Measurements from ENCODE around the gene LMTK2. TPM values are rescaled to one million over a fixed set of nuclear protein-coding genes. Genes with fewer than 3 reads are reported as not detected.
A peak's percentile ranks its signal among the peaks of the same experiment; 100 is the strongest.

The LMTK2 gene
- total and polyA plus RNA-seq, 2 donors (not counting 1 experiment from before 2014, with no cell fraction given), result 4.9 to 13.1 TPM

DNA sequence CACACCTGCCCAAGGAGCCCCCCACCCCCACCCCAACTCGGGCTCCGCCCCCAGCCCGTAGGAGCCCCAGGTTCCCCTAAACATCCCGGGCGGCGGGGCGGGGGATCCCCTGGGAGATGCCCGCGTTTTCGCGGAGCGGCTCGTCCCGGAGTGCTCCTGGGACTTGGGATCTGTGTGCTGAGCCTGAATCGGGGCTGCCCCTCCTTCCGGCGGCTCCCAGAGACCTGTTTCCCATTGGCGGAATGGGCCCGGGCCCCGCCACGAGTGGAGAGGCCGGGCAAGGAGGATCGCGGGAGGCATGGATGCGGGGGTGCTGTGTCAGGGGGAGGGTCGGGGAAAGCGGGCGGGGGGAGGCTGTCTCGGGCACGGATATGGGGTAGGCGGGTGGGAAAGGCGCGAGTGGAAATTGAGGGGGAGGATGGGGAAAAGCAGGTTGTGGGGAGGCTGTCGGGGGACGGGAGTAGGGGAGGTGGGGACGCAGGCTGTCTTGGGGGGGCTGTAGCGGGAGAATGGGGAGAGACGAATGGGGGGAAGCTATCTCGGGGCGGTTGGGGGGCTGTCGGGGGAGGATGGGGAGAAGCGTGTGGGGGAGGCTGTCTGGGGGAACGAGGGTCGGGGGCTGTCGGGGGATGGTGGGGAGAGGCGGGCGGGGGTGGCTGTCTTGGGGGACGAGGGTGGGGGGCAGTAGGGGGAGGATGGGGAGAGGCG, 104.0 kb downstream of the LMTK2 start:
- H3K27ac Mint-ChIP-seq, result no peak overlapping the region
- TF ChIP-seq EZH2 (IDR thresholded peaks at IDR 0.05; ENCODE audit: borderline replicate concordance, insufficient read depth, low read depth, low read length, poor library complexity, severe bottlenecking) (no peak), CTCF (IDR thresholded peaks at IDR 0.05) (no peak)
- peaks cover 0 to 29% (median 8%) of the 10 kb centered on the region in 4 experiments for H3K27me3 ChIP-seq (replicated peaks in 1 of 4; ENCODE audit: control extremely low read depth in 1 of 4, control insufficient read depth in 3 of 4, insufficient read depth in 4 of 4, low read length in 3 of 4)
- H3K4me2 ChIP-seq (replicated peaks; ENCODE audit: low read depth, low read length, poor library complexity, severe bottlenecking), result peak overlapping the region; percentile 61
- H3K9me3 ChIP-seq (ENCODE audit: control extremely low read depth in 1 of 3, control insufficient read depth in 2 of 3, insufficient read depth in 1 of 3, low read length in 2 of 3), result peaks cover 0 to 20% (median 0%) of the 10 kb centered on the region in 3 donors
- peaks cover 15% of the 10 kb centered on the region for H3K27me3 Mint-ChIP-seq
- H3K79me2 ChIP-seq (ENCODE audit: control insufficient read depth, insufficient read depth, low read length), result no peaks in the 10 kb centered on the region
- ATAC-seq (ENCODE audit: low read depth) (no peak), DNase-seq (no peak)
- peaks cover 3% of the 10 kb centered on the region for H4K20me1 ChIP-seq (ENCODE audit: control insufficient read depth, insufficient read depth, low read length, poor library complexity, severe bottlenecking)
- peak overlapping the region; percentile 60 for H3K4me3 Mint-ChIP-seq
- peak overlapping the region in 1 of 5 experiments; percentile 24 for H3K4me3 ChIP-seq (ENCODE audit: control extremely low read depth in 1 of 5, extremely low read depth in 1 of 5, insufficient read depth in 1 of 5, low read depth in 2 of 5, low read length in 4 of 5)
- peaks cover 12 to 14% of the 10 kb centered on the region in 2 donors for H3K4me1 ChIP-seq (ENCODE audit: control insufficient read depth in 2 of 2, insufficient read depth in 2 of 2, low read length in 2 of 2)
- no peaks in the 10 kb centered on the region for H3K9me3 Mint-ChIP-seq (ENCODE audit: insufficient read depth)
- H3K4me1 Mint-ChIP-seq, result peaks cover 15% of the 10 kb centered on the region
- ChIA-PET CTCF (no interaction called here), POLR2A (interaction anchor here (0.7 kb wide), 1 partner anchor 8 kb away, joined by 4 read pairs; no protein-coding TSS in a partner anchor)
- WGBS (ENCODE audit: insufficient coverage), result 10% methylated on average over 23 of the region's 49 CpGs
- no peak overlapping the region for H3K27ac ChIP-seq (ENCODE audit: low read length in 2 of 2)
- peaks cover 0 to 7% of the 10 kb centered on the region in 2 experiments for H3K36me3 ChIP-seq (replicated peaks in 1 of 2; ENCODE audit: control extremely low read depth in 1 of 2, control insufficient read depth in 1 of 2, extremely low read depth in 1 of 2, insufficient read depth in 2 of 2, low read length in 1 of 2)
- H2AFZ ChIP-seq (ENCODE audit: insufficient read depth, low read depth, low read length, poor library complexity, severe bottlenecking), result no peak overlapping the region
- intact Hi-C loops (cut with micrococcal nuclease), result no loop called here
- no peak overlapping the region for H3K9ac ChIP-seq (ENCODE audit: low read length)

- Histone ChIP-seq H3K4me1 (ENCODE audit: control insufficient read depth in 2 of 2, insufficient read depth in 2 of 2, low read length in 2 of 2) (peaks cover 12 to 14% of the 10 kb centered on the region in 2 donors), H3K27ac (ENCODE audit: low read length in 2 of 2) (no peak within 1 kb of the TSS), H3K27me3 (replicated peaks in 1 of 4; ENCODE audit: control extremely low read depth in 1 of 4, control insufficient read depth in 3 of 4, insufficient read depth in 4 of 4, low read length in 3 of 4) (peaks cover 0 to 29% (median 8%) of the 10 kb centered on the region in 4 experiments), H3K4me3 (ENCODE audit: control extremely low read depth in 1 of 5, extremely low read depth in 1 of 5, insufficient read depth in 1 of 5, low read depth in 2 of 5, low read length in 4 of 5) (peak within 1 kb of the TSS in 3 of 5 experiments; percentile 8 to 31 (median 24)), H3K4me2 (replicated peaks; ENCODE audit: low read depth, low read length, poor library complexity, severe bottlenecking) (peak within 1 kb of the TSS; percentile 73), H3K9ac (ENCODE audit: low read length) (peak within 1 kb of the TSS; percentile 32), H3K36me3 (replicated peaks in 1 of 2; ENCODE audit: control extremely low read depth in 1 of 2, control insufficient read depth in 1 of 2, extremely low read depth in 1 of 2, insufficient read depth in 2 of 2, low read length in 1 of 2) (peaks cover 0 to 10% of the 10 kb centered on the region in 2 experiments), H2AFZ (ENCODE audit: insufficient read depth, low read depth, low read length, poor library complexity, severe bottlenecking) (no peak within 1 kb of the TSS), H4K20me1 (ENCODE audit: control insufficient read depth, insufficient read depth, low read length, poor library complexity, severe bottlenecking) (peaks cover 9% of the 10 kb centered on the region), H3K9me3 (ENCODE audit: control extremely low read depth in 1 of 3, control insufficient read depth in 2 of 3, insufficient read depth in 1 of 3, low read length in 2 of 3) (peaks cover 0 to 20% (median 0%) of the 10 kb centered on the region in 3 donors), H3K79me2 (ENCODE audit: control insufficient read depth, insufficient read depth, low read length) (no peaks in the 10 kb centered on the region)
- DNase-seq, result peak; percentile 30
- intact Hi-C loops (cut with micrococcal nuclease), result no loop called here
- TF ChIP-seq EZH2 (IDR thresholded peaks at IDR 0.05; ENCODE audit: borderline replicate concordance, insufficient read depth, low read depth, low read length, poor library complexity, severe bottlenecking) (no peak), CTCF (IDR thresholded peaks at IDR 0.05) (no peak)
- H3K4me1 Mint-ChIP-seq, result peaks cover 12% of the 10 kb centered on the region
- peak within 1 kb of the TSS; percentile 73 for H3K4me3 Mint-ChIP-seq
- WGBS (ENCODE audit: insufficient coverage), result 2% methylated on average over 37 of the region's 45 CpGs
- H3K27ac Mint-ChIP-seq, result peak within 1 kb of the TSS; percentile 5
- ChIA-PET CTCF (no interaction called here), POLR2A (interaction anchor here (0.7 kb wide), 1 partner anchor 9 kb away, joined by 4 read pairs; no protein-coding TSS in a partner anchor)
- H3K9me3 Mint-ChIP-seq (ENCODE audit: insufficient read depth), result no peaks in the 10 kb centered on the region
- peaks cover 10% of the 10 kb centered on the region for H3K27me3 Mint-ChIP-seq
- ATAC-seq (ENCODE audit: low read depth), result peak; percentile 69
Observed at GRCh38 chr7:98211221-98211675, 104.6 kb downstream of the LMTK2 start, which contains the start of gene BHLHA15. Gene BHLHA15 (plus strand): TSS chr7:98211439. CDS start chr7:98212310, 871 bp downstream.

All from B cell (primary cell).